ENCODE measurements around the gene GUCY1A2. TPM values are rescaled to one million over a fixed set of nuclear protein-coding genes. Genes with fewer than 3 reads are reported as not detected.

Gene GUCY1A2
- total RNA-seq, 2 donors from 2014 or later = 0.77 to 1.2 TPM

GRCh38 chr11:106694501-106694900 lies 323.8 kb downstream of the GUCY1A2 start:
- no peak overlapping the region for H3K27ac ChIP-seq
- H3K9ac ChIP-seq (ENCODE audit: low read depth in 2 of 2, low read length in 2 of 2) = no peak overlapping the region
- intact Hi-C loops (cut with DNase I) = no loop called here
- H3K27me3 ChIP-seq = no peaks in the 10 kb centered on the region
- no peak for DNase-seq
- no peaks in the 10 kb centered on the region for H3K9me3 ChIP-seq
- no peak overlapping the region for H3K4me3 ChIP-seq
- TF ChIP-seq, protein P1, sequence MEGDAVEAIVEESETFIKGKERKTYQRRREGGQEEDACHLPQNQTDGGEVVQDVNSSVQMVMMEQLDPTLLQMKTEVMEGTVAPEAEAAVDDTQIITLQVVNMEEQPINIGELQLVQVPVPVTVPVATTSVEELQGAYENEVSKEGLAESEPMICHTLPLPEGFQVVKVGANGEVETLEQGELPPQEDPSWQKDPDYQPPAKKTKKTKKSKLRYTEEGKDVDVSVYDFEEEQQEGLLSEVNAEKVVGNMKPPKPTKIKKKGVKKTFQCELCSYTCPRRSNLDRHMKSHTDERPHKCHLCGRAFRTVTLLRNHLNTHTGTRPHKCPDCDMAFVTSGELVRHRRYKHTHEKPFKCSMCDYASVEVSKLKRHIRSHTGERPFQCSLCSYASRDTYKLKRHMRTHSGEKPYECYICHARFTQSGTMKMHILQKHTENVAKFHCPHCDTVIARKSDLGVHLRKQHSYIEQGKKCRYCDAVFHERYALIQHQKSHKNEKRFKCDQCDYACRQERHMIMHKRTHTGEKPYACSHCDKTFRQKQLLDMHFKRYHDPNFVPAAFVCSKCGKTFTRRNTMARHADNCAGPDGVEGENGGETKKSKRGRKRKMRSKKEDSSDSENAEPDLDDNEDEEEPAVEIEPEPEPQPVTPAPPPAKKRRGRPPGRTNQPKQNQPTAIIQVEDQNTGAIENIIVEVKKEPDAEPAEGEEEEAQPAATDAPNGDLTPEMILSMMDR (IDR thresholded peaks at IDR 0.05) = no peak
- no peaks in the 10 kb centered on the region for H3K36me3 ChIP-seq
- H3K4me1 ChIP-seq = no peaks in the 10 kb centered on the region

DNA sequence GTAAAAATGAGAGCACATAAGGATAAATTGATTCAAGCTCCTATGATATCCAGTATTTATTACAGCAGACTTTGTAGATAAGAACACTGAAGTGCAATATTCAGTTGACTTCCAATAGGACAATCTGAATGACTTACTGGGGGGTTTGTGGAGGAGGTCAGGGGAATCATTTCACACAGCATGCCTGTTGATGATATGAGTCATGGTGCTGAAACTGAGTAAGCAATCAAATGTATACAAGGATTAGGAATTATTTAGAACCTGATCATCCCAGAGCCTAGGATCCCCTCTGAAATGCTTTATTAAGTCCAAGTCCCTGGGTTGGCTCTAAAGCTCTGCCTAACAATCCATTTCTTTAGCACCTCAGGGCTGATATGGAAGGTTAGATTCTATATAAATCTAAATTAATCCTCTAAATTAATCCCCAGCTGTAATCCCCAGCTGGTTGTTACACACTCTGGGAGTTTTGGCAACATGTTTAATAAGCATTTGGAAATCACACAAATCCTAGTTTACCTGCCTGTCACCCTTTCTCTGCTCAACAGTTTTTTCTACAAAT lies 326.4 kb downstream of the GUCY1A2 start:
- Histone ChIP-seq H3K4me1 (no peaks in the 10 kb centered on the region), H3K9ac (ENCODE audit: low read depth in 2 of 2, low read length in 2 of 2) (no peak overlapping the region), H3K36me3 (no peaks in the 10 kb centered on the region), H3K27ac (no peak overlapping the region), H3K9me3 (no peaks in the 10 kb centered on the region), H3K4me3 (no peak overlapping the region), H3K27me3 (no peaks in the 10 kb centered on the region)
- TF ChIP-seq, protein P1 (IDR thresholded peaks at IDR 0.05) = no peak
- intact Hi-C loops (cut with DNase I) = no loop called here
- no peak for DNase-seq

GRCh38 chr11:106690923-106691322 lies 327.4 kb downstream of the GUCY1A2 start:
- intact Hi-C loops (cut with DNase I) = no loop called here
- H3K4me1 ChIP-seq = no peaks in the 10 kb centered on the region
- H3K27me3 ChIP-seq = no peaks in the 10 kb centered on the region
- no peak overlapping the region for H3K9ac ChIP-seq (ENCODE audit: low read depth in 2 of 2, low read length in 2 of 2)
- no peak overlapping the region for H3K4me3 ChIP-seq
- H3K9me3 ChIP-seq = no peaks in the 10 kb centered on the region
- TF ChIP-seq, protein P1 (IDR thresholded peaks at IDR 0.05) = no peak
- no peak for DNase-seq
- no peak overlapping the region for H3K27ac ChIP-seq
- no peaks in the 10 kb centered on the region for H3K36me3 ChIP-seq

- Histone ChIP-seq H3K9me3 (no peaks in the 10 kb centered on the region), H3K4me1 (no peaks in the 10 kb centered on the region), H3K9ac (ENCODE audit: low read depth in 2 of 2, low read length in 2 of 2) (no peak overlapping the region), H3K36me3 (no peaks in the 10 kb centered on the region), H3K27me3 (no peaks in the 10 kb centered on the region), H3K4me3 (no peak overlapping the region), H3K27ac (no peak overlapping the region)
- no peak for DNase-seq
- TF ChIP-seq, protein P1 (IDR thresholded peaks at IDR 0.05) = no peak
- intact Hi-C loops (cut with DNase I) = no loop called here
Measured at GRCh38 chr11:106684944-106685343, 333.3 kb downstream of the GUCY1A2 start.

DNA sequence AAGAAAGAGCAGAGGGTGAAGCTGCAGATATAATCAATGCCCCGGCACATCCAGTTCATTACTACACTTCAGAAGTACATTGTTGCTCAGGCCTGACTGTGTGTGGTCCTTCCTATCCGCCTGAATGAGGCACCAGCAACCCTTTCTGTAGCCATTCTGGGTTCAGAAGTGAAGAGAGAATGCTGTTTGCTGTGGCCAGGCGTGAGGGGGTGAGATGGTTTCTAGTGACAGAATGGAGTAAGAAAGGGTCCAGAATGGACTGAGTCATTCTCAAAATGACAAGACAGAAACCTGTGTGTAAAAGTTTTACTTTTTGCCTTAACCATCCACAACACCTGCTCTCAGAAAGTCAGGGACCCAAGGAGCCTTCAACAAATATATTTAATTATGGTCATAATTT lies 334.8 kb downstream of the GUCY1A2 start:
- H3K4me1 ChIP-seq = no peaks in the 10 kb centered on the region
- intact Hi-C loops (cut with DNase I) = no loop called here
- TF ChIP-seq, protein P1 (IDR thresholded peaks at IDR 0.05) = no peak
- no peak overlapping the region for H3K4me3 ChIP-seq
- no peak overlapping the region for H3K9ac ChIP-seq (ENCODE audit: low read depth in 2 of 2, low read length in 2 of 2)
- H3K27me3 ChIP-seq = no peaks in the 10 kb centered on the region
- H3K27ac ChIP-seq = no peak overlapping the region
- DNase-seq = no peak
- no peaks in the 10 kb centered on the region for H3K36me3 ChIP-seq
- H3K9me3 ChIP-seq = no peaks in the 10 kb centered on the region
